Measurements from ENCODE around the gene CAMK2G.
"Not testable (repeated sequence)": the region's sequence is repeated elsewhere in the genome, so short reads cannot be mapped to it uniquely, and the experiment has no call there.

The CAMK2G gene

DNA sequence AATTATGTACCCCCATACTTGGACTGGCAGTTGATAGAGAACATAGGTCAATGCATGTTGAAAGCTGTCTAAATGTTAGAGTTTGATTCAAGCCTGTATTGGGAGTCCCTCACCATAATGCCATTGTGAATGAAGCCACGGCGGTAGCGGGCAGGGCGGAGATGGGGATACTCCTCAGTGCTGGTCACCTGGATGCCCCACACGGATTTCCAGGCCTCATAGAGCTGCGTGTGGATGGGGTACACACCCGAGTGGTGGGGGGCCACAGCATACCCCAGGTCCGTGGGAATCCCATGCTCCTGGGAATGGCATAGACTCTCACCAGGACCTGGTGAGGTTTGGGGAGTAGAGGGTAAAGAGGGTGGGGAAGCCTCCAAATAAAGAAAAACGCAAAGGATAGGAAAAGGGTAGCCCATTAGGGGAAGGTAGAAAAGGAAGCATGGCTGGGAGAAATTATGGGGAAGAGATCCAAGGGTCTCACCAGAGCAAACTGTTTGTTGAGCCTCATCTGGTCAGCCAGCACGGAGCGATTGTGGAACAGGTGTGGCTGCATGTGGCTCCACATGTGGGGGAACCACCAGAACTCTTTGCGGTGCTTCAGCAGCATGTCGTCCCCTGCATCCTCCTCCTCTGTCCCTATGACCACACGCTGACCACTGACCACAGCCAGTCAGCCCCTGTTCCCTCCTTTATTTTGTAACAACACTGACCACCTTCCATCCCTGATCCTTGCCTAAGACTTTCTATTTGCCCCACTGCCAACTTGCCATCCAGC, 68.0 kb downstream of the CAMK2G start:
- no peak for DNase-seq (ENCODE audit: low read depth, low spot score)
- H3K4me3 ChIP-seq (ENCODE audit: low read length), result no peak overlapping the region

DNA sequence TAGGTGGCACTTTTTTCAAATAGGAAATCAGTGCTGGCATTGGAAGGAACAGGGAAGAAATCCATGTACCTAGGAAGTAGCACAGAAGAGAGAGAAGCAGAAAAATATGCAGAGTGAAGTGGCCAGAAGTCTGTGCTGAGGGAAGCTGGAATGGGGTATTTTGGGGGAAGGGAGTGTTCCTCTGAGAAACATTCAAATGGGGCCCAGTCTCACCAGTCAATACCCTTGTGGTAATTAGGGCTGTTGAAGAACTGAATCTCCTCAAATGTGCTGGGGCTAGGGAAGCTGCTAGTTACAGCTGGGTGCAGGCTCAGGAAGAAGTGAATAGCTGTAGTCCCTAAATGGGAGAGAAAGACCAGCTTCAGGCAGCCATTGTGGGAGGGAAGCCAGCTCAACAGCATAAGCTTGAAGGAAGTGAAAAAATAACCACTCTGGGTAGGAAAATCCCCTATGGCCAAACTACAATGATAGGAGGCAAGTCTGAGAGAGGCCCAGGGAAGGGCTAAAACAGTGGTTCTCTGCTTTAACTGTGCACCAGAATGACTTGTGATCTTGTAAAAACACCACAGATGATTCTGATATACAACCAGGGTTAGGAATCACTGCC, 70.6 kb downstream of the CAMK2G start:
- DNase-seq (ENCODE audit: low read depth, low spot score), result no peak
- no peak overlapping the region for H3K4me3 ChIP-seq (ENCODE audit: low read length)

DNA sequence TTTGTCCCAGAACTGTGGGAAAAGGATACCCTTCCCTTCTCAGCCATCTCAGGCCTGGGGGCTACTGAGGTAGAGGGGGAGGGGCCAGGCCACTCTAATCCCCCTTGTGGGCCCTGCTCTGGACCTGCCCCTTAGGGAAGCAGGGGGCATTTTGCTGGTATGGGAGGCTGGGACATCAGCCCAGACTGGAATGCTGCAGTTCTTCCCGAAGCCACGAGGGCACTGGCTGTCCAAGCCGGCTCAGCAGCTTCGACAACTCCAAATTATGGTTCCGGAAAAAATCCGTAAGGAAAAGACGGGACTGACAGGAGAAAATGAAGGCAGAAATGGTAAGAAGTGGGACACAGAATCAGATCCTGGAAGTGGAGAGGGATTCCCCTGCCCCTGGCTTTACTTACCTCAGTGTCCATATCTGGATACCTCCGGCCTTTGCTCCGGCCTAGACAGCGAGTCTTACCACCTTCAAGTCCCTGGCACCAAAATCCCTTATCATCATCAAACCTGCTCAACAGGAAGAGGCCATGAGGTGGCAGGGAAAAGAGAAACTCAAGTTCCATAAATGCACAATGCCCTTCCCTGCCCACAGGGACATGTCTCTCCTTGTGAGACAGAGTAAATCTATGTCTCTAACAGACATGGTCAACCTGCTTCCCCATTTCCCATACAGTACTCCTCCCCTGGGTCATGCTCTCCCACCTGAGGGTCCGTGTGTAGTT, 71.9 kb downstream of the CAMK2G start:
- DNase-seq (ENCODE audit: low read depth, low spot score), result no peak
- H3K4me3 ChIP-seq (ENCODE audit: low read length), result no peak overlapping the region

DNA sequence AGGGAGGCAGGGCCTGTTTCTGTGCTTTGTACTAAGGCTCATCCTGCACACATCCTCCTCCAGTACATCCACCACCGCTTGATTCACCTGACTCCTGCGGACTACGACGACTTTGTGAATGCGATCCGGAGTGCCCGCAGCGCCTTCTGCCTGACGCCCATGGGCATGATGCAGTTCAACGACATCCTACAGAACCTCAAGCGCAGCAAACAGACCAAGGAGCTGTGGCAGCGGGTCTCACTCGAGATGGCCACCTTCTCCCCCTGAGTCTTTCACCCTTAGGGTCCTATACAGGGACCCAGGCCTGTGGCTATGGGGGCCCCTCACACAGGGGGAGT, 73.1 kb downstream of the CAMK2G start:
- DNase-seq (ENCODE audit: low read depth, low spot score), result no peak
- no peak overlapping the region for H3K4me3 ChIP-seq (ENCODE audit: low read length)

DNA sequence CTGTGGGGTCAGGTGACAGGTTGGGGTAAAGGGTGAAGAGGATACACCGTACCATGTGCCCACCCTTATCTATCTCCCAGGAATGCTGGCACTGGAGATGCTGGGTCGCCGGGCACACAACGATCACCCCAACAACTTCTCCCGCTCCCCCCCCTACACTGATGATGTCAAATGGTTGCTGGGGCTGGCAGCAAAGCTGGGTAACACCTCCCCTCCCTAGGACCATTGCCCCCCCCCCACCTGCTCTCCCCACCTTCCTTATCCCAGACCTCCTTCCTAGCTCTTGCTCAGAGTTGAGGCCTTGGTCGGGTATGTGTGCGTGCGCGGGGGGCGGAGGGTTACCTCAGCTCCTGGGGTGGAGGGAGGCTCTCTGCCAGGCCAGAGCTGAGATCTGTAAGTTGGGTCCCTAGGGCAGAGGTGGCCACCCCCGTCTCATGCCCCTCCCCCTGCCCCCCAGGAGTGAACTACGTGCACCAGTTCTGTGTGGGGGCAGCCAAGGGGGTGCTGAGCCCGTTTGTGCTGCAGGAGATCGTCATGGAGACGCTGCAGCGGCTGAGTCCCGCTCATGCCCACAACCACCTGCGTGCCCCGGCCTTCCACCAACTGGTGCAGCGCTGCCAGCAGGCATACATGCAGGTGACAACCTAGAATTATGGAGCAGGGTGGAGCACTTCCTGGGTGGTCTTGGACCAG, 73.6 kb downstream of the CAMK2G start:
- no peak for DNase-seq (ENCODE audit: low read depth, low spot score)
- H3K4me3 ChIP-seq (ENCODE audit: low read length), result no peak overlapping the region

DNA sequence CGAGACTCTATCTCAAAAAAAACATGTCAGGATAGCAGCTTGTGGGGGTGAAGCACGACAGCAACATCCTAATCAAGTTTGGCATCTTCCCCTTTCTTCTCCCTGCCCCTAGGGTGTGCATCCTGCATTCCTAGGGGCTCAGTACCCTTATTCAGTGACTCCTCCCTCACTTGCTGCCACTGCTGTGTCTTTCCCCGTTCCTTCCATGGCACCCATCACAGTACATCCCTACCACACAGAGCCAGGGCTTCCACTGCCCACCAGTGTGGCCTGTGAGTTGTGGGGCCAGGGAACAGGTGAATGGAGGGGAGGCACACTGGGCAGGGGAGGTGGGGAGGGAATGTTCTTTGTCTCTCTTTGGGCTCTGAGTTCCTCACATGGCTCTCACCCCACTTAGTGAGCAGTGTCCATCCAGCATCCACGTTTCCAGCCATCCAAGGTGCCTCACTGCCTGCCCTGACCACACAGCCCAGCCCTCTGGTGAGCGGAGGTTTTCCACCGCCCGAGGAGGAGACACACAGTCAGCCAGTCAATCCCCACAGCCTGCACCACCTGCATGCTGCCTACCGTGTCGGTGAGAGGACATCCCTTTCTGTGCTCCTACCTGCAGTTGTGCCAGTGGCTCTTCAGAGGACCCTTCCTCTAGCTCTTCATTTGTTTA, 74.3 kb downstream of the CAMK2G start:
- H3K4me3 ChIP-seq (ENCODE audit: low read length), result no peak overlapping the region
- DNase-seq (ENCODE audit: low read depth, low spot score), result no peak

DNA sequence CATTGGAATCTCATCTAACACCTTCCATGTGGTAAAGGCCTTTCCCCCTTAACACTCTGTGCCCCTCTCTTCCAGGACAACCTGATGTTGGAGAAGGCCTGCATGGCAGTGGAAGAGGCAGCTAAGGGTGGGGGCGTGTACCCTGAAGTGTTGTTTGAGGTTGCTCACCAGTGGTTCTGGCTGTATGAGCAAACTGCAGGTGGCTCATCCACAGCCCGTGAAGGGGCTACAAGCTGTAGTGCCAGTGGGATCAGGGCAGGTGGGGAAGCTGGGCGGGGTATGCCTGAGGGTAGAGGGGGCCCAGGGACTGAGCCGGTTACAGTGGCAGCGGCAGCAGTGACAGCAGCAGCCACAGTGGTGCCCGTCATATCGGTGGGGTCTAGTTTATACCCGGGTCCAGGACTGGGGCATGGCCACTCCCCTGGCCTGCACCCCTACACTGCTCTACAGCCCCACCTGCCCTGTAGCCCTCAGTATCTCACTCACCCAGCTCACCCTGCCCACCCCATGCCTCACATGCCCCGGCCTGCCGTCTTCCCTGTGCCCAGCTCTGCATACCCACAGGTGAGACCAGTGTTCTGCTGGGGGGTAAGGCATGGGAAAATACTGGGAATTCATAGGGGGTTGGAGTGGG, 75.3 kb downstream of the CAMK2G start:
- DNase-seq (ENCODE audit: low read depth, low spot score), result no peak

DNA sequence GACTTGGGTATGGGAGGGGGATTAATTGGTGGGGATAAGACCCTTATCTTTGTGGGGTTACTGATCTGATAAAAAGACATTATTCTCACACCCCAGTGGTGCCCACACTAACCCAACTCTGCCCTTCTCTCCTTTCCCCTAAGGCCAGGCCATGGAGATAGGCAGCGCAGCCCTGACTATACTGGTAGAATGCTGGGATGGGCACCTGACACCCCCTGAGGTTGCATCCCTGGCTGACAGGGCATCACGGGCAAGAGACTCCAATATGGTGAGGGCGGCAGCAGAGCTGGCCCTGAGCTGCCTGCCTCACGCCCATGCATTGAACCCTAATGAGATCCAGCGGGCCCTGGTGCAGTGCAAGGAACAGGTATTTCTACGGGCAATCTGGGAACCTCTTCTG, 76.3 kb downstream of the CAMK2G start:
- no peak for DNase-seq (ENCODE audit: low read depth, low spot score)
- H3K4me3 ChIP-seq (ENCODE audit: low read length), result no peak overlapping the region

More for the DNA sequence above, 75.3 kb downstream of the CAMK2G start:
- no peak overlapping the region for H3K4me3 ChIP-seq (ENCODE audit: low read length)

DNA sequence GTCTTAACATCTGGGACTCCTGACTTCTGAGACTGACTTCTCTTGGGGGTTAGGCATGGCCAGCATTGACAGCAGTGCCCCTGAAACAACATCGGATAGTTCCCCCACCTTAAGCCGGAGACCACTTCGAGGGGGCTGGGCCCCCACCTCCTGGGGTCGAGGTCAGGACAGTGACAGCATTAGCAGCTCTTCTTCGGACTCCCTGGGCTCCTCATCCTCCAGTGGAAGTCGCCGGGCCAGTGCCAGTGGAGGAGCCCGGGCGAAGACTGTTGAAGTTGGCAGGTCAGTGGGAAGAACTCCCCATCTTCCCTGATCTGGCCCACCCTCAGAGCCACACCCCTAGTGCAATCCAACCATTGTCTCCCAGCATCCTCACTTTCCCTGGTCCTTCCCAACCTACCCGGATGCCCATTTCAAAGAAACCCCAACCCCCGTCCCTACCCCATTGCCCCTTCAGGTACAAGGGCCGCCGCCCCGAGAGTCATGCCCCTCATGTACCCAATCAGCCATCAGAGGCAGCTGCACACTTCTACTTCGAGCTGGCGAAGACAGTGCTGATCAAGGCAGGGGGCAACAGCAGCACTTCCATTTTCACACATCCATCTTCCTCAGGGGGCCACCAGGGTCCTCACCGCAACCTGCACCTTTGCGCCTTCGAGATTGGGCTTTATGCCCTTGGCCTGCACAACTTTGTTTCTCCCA, 76.9 kb downstream of the CAMK2G start:
- H3K4me3 ChIP-seq (ENCODE audit: low read length), result no peak overlapping the region
- DNase-seq (ENCODE audit: low read depth, low spot score), result no peak

DNA sequence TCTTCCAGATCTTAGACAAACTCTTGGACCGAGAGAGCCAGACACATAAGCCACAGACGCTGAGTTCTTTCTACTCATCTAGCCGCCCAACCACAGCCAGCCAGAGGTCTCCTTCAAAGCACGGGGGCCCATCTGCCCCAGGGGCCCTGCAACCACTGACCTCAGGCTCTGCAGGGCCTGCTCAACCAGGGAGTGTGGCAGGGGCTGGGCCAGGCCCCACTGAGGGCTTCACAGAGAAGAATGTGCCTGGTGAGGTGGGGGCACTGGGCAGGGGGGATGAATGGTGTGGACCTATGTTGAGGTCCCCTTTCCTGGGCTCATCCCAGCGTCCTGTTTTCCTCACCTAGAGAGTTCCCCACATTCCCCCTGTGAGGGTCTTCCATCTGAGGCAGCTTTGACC, 77.6 kb downstream of the CAMK2G start:
- H3K4me3 ChIP-seq (ENCODE audit: low read length), result no peak overlapping the region
- no peak for DNase-seq (ENCODE audit: low read depth, low spot score)

DNA sequence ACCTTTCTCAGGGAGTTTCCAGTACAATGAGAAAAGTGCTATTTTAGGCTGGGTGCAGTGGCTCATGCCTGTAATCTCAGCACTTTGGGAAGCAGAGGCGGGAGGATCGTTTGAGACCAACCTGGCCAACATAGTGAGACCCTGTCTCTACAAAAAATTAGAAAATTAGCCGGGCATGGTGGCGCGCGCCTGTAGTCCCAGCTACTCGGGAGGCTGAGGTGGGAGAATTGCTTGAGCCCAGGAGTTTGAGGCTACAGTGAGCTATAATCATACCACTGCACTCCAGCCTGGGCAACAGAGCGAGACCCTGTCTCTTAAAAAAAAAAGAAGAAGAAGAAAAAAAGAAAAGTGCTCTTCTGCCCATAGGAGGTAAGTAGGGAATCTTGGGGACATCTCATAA, 78.3 kb downstream of the CAMK2G start:
- DNase-seq (ENCODE audit: low read depth, low spot score); H3K4me3 ChIP-seq (ENCODE audit: low read length): not testable (repeated sequence)

DNA sequence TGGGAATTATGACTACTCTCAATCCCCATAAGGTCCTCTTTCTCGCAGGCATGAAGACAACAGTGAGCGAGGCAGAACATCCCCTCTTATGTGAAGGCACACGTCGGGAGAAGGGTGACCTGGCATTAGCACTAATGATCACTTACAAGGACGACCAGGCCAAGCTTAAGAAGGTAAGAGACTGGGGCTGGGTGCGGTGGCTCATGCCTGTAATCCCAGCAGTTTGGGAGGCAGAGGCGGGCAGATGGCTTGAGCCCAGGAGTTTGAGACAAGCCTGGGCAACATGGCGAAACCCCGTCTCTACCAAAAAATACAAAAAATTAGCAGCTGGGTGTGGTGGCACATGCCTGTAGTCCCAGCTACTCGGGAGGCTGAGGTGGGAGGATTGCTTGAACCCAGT, 78.9 kb downstream of the CAMK2G start:
- DNase-seq (ENCODE audit: low read depth, low spot score); H3K4me3 ChIP-seq (ENCODE audit: low read length): not testable (repeated sequence)

DNA sequence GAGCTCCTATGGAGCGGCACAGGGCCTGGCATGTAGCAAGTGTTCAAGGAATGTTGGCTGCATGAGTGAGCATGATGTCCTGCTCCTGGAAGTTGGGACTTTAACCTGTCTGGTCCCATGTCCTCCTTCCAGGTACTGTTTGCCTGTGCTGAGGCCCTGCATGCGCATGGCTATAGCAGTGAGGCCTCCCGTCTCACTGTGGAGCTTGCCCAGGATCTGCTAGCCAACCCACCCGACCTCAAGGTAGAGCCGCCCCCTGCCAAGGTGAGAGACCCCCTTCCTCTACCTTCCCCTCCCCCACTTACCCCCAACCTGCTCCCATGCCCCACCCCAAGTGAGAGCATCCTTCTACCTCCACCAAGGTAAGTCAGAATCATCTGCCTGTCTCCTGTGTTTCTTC, 80.9 kb downstream of the CAMK2G start:
- H3K4me3 ChIP-seq (ENCODE audit: low read length), result no peak overlapping the region
- no peak for DNase-seq (ENCODE audit: low read depth, low spot score)

DNA sequence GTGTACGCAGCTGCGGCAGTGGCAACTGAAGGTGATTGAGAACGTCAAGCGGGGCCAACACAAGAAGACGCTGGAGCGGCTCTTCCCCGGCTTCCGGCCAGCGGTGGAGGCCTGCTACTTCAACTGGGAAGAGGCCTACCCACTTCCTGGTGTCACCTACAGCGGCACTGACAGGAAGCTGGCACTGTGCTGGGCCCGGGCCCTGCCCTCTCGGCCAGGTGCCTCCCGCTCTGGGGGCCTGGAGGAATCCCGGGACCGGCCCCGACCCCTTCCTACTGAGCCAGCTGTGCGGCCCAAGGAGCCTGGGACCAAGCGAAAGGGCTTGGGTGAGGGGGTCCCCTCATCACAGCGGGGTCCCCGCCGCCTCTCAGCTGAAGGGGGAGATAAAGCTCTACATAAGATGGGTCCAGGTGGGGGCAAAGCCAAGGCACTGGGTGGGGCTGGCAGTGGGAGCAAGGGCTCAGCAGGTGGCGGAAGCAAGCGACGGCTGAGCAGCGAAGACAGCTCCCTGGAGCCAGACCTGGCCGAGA, 82.4 kb downstream of the CAMK2G start:
- no peak overlapping the region for H3K4me3 ChIP-seq (ENCODE audit: low read length)
- no peak for DNase-seq (ENCODE audit: low read depth, low spot score)

DNA sequence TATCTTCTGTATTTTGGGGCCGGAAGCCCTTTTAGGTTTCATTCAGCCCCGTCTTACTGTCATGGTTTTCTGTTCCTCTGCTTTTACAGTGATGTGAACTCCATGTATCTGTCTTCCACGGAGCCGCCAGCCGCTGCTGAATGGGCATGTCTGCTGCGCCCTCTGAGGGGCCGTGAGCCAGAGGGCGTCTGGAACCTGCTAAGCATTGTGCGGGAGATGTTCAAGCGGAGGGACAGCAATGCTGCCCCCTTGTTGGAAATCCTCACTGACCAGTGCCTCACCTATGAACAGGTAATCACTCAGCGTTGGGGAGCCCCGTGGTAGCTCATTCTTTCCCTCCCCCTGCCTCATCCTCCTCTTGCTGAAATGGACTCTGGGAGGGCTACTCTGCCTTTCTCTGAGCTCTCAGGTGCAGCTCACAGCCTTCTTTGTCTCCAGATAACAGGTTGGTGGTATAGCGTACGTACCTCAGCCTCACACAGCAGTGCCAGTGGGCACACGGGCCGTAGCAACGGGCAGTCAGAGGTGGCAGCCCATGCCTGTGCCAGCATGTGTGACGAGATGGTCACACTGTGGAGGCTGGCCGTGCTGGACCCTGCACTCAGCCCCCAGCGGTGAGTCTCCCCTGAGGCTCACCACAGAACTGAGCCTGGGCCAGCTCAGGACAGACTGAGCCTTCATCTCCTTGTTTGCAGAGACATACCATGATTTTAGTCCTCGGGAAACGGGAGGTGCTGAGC, 83.3 kb downstream of the CAMK2G start:
- no peak overlapping the region for H3K4me3 ChIP-seq (ENCODE audit: low read length)

DNA sequence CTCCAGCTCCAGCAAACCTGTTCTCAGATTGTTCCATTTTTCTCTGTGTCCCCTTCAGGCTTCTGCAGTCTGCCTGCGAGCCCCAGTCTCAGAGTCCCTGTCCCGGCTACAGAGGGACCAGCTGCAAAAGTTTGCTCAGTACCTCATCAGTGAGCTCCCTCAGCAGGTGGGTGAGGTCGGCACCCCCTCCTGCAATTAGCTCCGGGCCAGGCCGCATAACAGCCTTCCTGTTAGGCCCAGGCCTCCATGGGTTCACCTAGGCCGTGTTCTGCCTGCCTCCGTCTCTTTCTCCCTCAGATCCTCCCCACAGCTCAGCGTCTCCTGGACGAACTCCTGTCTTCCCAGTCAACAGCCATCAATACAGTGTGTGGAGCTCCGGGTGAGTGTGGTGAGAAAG, 84.7 kb downstream of the CAMK2G start:
- H3K4me3 ChIP-seq (ENCODE audit: low read length), result no peak overlapping the region
- DNase-seq (ENCODE audit: low read depth, low spot score), result no peak

More for the DNA sequence above, 83.3 kb downstream of the CAMK2G start:
- no peak for DNase-seq (ENCODE audit: low read depth, low spot score)

DNA sequence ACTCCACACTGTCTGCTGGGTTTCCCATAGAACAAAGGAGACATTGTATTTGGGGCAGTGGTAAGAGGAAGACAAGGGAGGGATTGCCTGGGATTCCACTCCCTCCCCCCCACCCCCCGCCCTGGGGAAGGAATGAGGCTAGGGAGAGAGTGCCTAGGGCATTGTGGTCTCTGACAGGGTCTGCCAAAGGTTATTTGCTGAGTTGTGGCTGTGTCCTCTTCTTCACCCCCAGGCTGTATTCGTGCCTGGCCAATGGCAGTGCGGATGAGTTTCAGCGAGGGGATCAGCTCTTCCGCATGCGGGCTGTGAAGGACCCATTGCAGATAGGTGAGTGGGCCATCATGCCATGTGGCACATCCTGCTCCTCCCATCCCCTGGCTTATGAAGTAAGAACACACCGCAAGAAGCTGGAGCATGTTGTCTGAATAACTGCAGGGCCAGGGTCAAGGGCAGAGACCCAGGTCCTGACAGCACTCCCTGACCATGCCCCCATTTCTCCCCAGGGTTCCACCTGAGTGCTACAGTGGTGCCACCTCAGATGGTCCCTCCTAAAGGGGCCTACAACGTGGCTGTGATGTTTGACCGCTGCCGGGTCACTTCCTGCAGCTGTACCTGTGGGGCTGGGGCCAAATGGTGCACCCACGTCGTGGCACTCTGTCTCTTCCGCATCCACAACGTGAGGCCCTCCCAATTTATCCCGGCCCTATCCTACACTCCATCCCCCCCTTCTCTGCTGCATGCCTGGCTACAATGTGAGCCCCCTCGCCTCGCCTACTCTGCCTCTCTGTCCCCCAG, 85.3 kb downstream of the CAMK2G start:
- no peak overlapping the region for H3K4me3 ChIP-seq (ENCODE audit: low read length)
- no peak for DNase-seq (ENCODE audit: low read depth, low spot score)

Data from Jurkat, Clone E6-1 (cell line).